Pancreas (tissue), 10 donors: Measurements from ENCODE around the gene SLC29A2. TPM values are rescaled to one million over a fixed set of nuclear protein-coding genes. Genes with fewer than 3 reads are reported as not detected.

Source experiments
- ATAC-seq, 4 donors: fragments of 200-7000 bp; cut with Tn5 transposase; one replicate each; pipeline versions ENCODE4 v1.8.0 to v1.9.1; 2020; ENCODE audit warnings: mild to moderate bottlenecking in 4 of 4, moderate library complexity in 4 of 4
- DNase-seq, 6 donors: peaks; one replicate each; pipeline ENCODE4 v3.0.0-alpha.2; 2020
- FAIRE-seq: peaks from 2 replicates; lab custom pipeline; 2012; peaks lifted over from hg19 to GRCh38; lab: Jason Lieb, UNC
- H3K27ac ChIP-seq, 4 donors: fragments of 200-600 bp; sonication (generic); 1 replicate in 3 of 4; 2 replicates in 1 of 4; pipeline versions ENCODE4 v1.5.0 to v1.8.0; 2020
- H3K27me3 ChIP-seq, 4 donors: fragments of 200-600 bp; one replicate each; pipeline ENCODE4 v1.8.0; 2021
- H3K36me3 ChIP-seq, 3 donors: fragments of 200-600 bp; sonication (generic) in 1 of 3; one replicate each; pipeline versions ENCODE4 v1.5.0 to v1.8.0; 2020 to 2021
- H3K4me1 ChIP-seq, 3 donors: fragments of 200-600 bp; one replicate each; pipeline ENCODE4 v1.8.0; 2021
- H3K4me3 ChIP-seq, 4 donors: fragments of 200-600 bp; sonication (generic) in 2 of 4; one replicate each; pipeline versions ENCODE4 v1.5.0 to v1.8.0; 2020 to 2021
- H3K9me3 ChIP-seq, 4 donors: fragments of 200-600 bp; one replicate each; pipeline ENCODE4 v1.8.0; 2021
- CTCF ChIP-seq, 4 donors: fragments of 200-600 bp; sonication (generic) in 3 of 4; IDR thresholded peaks; one replicate each; pipeline versions ENCODE4 v1.5.0 to v1.8.0; 2021; ENCODE audit warnings: antibody characterized with exemption in 4 of 4
- WGBS, 2 donors: extraction: QIAGEN DNeasy Blood & Tissue Kit; methylation state at CpG; one replicate each; pipeline ENCODE4 v1.1.7; 2013; 5-methylcytosine and 5-hydroxymethylcytosine counted together
- intact Hi-C, 3 donors: fragments of 100-400 bp; cut with DNase I; formaldehyde crosslinking; loops; one replicate each; pipeline versions ENCODE4 v1.11.1 to v1.14.2; 2022
- polyA plus RNA-seq, 2 donors: library from polyadenylated mRNA; stranded (reverse); fragments of 200-250 nt; gene quantifications; one replicate each; pipeline ENCODE4 v1.2.3, GENCODE V29; 2013
- total RNA-seq, 6 donors: library from RNA; stranded (reverse); fragmentation: NEBNext Ultra II Directional in 4 of 6; extraction: Animal tissue kit (Norgen Biotek cat#: 25700) in 4 of 6; gene quantifications; one replicate each; pipeline versions ENCODE4 v1.2.1 to v1.2.4, GENCODE V29; 2021 to 2023
- donor health status: healthy with polysubstance abuse.
- donor health status: DM: no; HTN: no; CAD: no; lungs with moderate emphysema.
- donor health status: DM: no; HTN: no; CAD: no.
- donor health status: control.
- donor health status: control.
- donor health status: Bipolar disorder and iron deficiency.
- donor health status: DM: yes; HTN: yes; CAD: no.
- donor health status: DM: no; HTN: no; CAD: no.
- donor health status: DM: no; HTN: no; CAD: no.
- donor health status: DM: yes; HTN: yes; CAD: no.

Gene SLC29A2
- total and polyA plus RNA-seq, 8 donors: 2.9 to 21.7 (median 4.8) TPM

- DNase-seq (peak in 3 of 6 donors; percentile 18 to 48 (median 45)), FAIRE-seq (no peak), ATAC-seq (no peak)
- H3K9me3 ChIP-seq: no peaks in the 10 kb centered on the region
- WGBS, 2 donors: 87 to 91% methylated on average over 16 to 19 of the region's 19 CpGs
- H3K4me1 ChIP-seq: peaks cover 4 to 12% (median 10%) of the 10 kb centered on the region in 3 donors
- H3K4me3 ChIP-seq: no peak overlapping the region
- no peak for TF ChIP-seq CTCF (IDR thresholded peaks at IDR 0.05)
- no peak overlapping the region for H3K27ac ChIP-seq
- H3K36me3 ChIP-seq: no peaks in the 10 kb centered on the region
- no peaks in the 10 kb centered on the region for H3K27me3 ChIP-seq
- intact Hi-C loops: no loop called here
Measured at GRCh38 chr11:66333220-66333877, 38.2 kb downstream of the SLC29A2 start.

- Histone ChIP-seq H3K4me3 (no peak overlapping the region), H3K27ac (no peak overlapping the region), H3K9me3 (no peaks in the 10 kb centered on the region), H3K27me3 (no peaks in the 10 kb centered on the region), H3K4me1 (peaks cover 4 to 12% (median 10%) of the 10 kb centered on the region in 3 donors), H3K36me3 (no peaks in the 10 kb centered on the region)
- 78 to 82% methylated on average over 18 of the region's 18 CpGs for WGBS, 2 donors
- no peak for ATAC-seq
- peak in 2 of 6 donors; percentile 20 to 70 for DNase-seq
- intact Hi-C loops: no loop called here
- FAIRE-seq: no peak
- no peak for TF ChIP-seq CTCF (IDR thresholded peaks at IDR 0.05)
Measured at GRCh38 chr11:66332371-66333219, 39.0 kb downstream of the SLC29A2 start.

DNA sequence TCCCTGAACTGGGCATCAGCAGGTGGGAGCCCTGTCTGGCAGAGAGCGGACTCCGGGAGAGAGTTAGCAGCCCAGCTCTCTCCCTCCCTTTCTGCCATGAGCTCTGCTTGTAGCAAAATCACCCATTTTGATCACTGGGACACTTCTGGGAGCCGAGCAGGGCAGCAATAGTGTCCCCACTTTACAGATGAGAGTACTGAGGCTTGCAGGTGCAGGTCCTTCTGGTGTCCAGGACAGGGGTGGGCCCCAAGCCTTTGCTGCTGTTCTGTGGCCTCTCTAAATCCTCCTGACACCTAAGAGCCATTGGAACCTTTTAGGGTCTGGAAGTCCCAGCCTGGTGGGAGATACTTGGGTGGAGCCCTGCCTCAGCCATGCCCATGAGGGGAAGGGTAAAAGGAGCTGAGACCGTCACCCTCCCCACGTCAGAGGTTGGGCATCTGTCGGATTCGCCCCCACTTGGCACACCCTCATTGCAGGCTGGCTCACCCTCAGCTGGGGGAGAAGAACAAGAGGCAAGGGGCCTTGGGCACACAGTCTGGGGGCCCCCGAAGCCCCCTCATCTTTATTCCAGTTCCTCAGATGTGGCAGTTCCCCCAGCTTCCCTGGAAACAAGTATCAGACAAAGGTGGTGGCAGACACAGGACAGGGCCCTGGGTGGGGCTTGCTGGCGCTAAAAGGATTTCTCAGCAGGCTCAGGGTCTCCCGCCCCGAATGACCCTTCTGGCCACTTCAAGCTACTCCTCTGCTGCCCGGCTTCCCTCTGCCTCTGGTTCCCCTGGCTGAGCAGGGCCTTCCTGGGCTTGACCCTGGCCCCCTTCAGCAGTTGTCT is 39.8 kb downstream of the SLC29A2 start:
- intact Hi-C loops: no loop called here
- peak in 2 of 6 donors; percentile 44 to 47 for DNase-seq
- FAIRE-seq: no peak
- Histone ChIP-seq H3K4me1 (peaks cover 4 to 8% (median 5%) of the 10 kb centered on the region in 3 donors), H3K4me3 (no peak overlapping the region), H3K9me3 (no peaks in the 10 kb centered on the region), H3K27ac (no peak overlapping the region), H3K36me3 (no peaks in the 10 kb centered on the region), H3K27me3 (no peaks in the 10 kb centered on the region)
- TF ChIP-seq CTCF (IDR thresholded peaks at IDR 0.05): no peak
- 85 to 94% methylated on average over 12 of the region's 12 CpGs for WGBS, 2 donors
- no peak for ATAC-seq

DNA sequence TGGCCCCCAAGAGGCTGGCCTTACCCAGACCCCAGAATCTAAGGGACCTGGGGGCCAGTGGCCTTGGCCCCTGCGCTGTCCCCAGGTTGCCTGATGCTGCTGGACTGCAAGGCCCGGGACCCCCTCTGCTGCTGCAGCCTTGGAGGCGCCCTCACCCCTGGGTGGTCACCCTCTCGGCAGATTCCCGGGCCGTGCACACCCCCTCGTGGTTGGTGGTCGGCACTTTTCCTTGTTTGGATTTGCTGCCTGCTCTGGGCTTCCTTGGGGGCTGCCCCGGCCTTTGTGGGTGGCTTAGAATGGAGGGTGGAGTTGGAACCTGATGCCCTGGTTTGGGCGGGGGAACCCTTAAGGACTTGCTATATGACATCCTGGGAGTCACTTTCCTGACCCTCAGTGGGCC is 40.6 kb downstream of the SLC29A2 start:
- no peaks in the 10 kb centered on the region for H3K27me3 ChIP-seq
- no peak for TF ChIP-seq CTCF (IDR thresholded peaks at IDR 0.05)
- WGBS, 2 donors: 56 to 80% methylated on average over 7 to 10 of the region's 10 CpGs
- no peak for FAIRE-seq
- H3K4me3 ChIP-seq: no peak overlapping the region
- H3K36me3 ChIP-seq: no peaks in the 10 kb centered on the region
- DNase-seq: peak in 1 of 6 donors; percentile 40
- intact Hi-C loops: no loop called here
- H3K9me3 ChIP-seq: no peaks in the 10 kb centered on the region
- no peak overlapping the region for H3K27ac ChIP-seq
- peaks cover 0 to 4% (median 3%) of the 10 kb centered on the region in 3 donors for H3K4me1 ChIP-seq
- ATAC-seq: no peak
